ENCODE measurements around the gene BLACAT1.

DNA sequence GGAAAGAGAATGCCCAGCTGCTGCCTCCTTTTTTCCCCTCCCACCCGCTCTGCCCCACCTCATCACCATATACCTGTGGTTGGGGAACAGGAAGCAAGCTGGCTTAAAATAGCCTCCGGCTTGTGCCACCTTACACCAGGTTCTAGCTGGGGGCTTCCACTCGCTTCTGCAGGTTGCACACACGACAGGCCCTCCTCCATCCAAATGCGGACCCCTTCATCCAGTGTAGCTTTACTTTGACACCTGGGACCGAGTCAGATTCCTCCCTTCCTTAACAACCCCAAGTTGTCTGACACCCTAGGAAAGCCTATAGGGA, 14.6 kb downstream of the BLACAT1 start:
- TF ChIP-seq, protein P1, sequence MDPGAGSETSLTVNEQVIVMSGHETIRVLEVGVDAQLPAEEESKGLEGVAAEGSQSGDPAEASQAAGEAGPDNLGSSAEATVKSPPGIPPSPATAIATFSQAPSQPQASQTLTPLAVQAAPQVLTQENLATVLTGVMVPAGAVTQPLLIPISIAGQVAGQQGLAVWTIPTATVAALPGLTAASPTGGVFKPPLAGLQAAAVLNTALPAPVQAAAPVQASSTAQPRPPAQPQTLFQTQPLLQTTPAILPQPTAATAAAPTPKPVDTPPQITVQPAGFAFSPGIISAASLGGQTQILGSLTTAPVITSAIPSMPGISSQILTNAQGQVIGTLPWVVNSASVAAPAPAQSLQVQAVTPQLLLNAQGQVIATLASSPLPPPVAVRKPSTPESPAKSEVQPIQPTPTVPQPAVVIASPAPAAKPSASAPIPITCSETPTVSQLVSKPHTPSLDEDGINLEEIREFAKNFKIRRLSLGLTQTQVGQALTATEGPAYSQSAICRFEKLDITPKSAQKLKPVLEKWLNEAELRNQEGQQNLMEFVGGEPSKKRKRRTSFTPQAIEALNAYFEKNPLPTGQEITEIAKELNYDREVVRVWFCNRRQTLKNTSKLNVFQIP (CRISPR knock-in tag; IDR thresholded peaks at IDR 0.05; ENCODE audit: borderline replicate concordance, low read depth): no peak
- TF ChIP-seq, protein P2, sequence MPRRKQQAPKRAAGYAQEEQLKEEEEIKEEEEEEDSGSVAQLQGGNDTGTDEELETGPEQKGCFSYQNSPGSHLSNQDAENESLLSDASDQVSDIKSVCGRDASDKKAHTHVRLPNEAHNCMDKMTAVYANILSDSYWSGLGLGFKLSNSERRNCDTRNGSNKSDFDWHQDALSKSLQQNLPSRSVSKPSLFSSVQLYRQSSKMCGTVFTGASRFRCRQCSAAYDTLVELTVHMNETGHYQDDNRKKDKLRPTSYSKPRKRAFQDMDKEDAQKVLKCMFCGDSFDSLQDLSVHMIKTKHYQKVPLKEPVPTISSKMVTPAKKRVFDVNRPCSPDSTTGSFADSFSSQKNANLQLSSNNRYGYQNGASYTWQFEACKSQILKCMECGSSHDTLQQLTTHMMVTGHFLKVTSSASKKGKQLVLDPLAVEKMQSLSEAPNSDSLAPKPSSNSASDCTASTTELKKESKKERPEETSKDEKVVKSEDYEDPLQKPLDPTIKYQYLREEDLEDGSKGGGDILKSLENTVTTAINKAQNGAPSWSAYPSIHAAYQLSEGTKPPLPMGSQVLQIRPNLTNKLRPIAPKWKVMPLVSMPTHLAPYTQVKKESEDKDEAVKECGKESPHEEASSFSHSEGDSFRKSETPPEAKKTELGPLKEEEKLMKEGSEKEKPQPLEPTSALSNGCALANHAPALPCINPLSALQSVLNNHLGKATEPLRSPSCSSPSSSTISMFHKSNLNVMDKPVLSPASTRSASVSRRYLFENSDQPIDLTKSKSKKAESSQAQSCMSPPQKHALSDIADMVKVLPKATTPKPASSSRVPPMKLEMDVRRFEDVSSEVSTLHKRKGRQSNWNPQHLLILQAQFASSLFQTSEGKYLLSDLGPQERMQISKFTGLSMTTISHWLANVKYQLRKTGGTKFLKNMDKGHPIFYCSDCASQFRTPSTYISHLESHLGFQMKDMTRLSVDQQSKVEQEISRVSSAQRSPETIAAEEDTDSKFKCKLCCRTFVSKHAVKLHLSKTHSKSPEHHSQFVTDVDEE (CRISPR knock-in tag; IDR thresholded peaks at IDR 0.05): no peak
- no peak for TF ChIP-seq ARNTL (CRISPR knock-in tag; IDR thresholded peaks at IDR 0.05; ENCODE audit: borderline replicate concordance, low read depth)
- no peak for TF ChIP-seq ZC3H10 (CRISPR knock-in tag; IDR thresholded peaks at IDR 0.05)
- TF ChIP-seq, protein P3, sequence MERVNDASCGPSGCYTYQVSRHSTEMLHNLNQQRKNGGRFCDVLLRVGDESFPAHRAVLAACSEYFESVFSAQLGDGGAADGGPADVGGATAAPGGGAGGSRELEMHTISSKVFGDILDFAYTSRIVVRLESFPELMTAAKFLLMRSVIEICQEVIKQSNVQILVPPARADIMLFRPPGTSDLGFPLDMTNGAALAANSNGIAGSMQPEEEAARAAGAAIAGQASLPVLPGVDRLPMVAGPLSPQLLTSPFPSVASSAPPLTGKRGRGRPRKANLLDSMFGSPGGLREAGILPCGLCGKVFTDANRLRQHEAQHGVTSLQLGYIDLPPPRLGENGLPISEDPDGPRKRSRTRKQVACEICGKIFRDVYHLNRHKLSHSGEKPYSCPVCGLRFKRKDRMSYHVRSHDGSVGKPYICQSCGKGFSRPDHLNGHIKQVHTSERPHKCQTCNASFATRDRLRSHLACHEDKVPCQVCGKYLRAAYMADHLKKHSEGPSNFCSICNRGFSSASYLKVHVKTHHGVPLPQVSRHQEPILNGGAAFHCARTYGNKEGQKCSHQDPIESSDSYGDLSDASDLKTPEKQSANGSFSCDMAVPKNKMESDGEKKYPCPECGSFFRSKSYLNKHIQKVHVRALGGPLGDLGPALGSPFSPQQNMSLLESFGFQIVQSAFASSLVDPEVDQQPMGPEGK (CRISPR knock-in tag; IDR thresholded peaks at IDR 0.05; ENCODE audit: borderline replicate concordance): no peak
- TF ChIP-seq ZNF70 (CRISPR knock-in tag; IDR thresholded peaks at IDR 0.05): no peak
- no peak for TF ChIP-seq ZFP30 (CRISPR knock-in tag; IDR thresholded peaks at IDR 0.05)
- TF ChIP-seq, protein P4, sequence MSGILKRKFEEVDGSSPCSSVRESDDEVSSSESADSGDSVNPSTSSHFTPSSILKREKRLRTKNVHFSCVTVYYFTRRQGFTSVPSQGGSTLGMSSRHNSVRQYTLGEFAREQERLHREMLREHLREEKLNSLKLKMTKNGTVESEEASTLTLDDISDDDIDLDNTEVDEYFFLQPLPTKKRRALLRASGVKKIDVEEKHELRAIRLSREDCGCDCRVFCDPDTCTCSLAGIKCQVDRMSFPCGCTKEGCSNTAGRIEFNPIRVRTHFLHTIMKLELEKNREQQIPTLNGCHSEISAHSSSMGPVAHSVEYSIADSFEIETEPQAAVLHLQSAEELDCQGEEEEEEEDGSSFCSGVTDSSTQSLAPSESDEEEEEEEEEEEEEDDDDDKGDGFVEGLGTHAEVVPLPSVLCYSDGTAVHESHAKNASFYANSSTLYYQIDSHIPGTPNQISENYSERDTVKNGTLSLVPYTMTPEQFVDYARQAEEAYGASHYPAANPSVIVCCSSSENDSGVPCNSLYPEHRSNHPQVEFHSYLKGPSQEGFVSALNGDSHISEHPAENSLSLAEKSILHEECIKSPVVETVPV (CRISPR knock-in tag; IDR thresholded peaks at IDR 0.05): no peak
- no peak for TF ChIP-seq PPARA (CRISPR knock-in tag; IDR thresholded peaks at IDR 0.05; ENCODE audit: borderline replicate concordance)
